GM20431 (cell line): Measurements from ENCODE around the gene SPOCK1.

Experiments
- in situ Hi-C: fragments of 300-500 bp; cut with MseI, MboI; formaldehyde crosslinking; loops from one replicate; pipeline ENCODE4 v1.15.0; 2020; ENCODE audit warnings: low sequenced_read_pairs; ENCODE audit not compliant: unreplicated experiment

Gene SPOCK1

DNA sequence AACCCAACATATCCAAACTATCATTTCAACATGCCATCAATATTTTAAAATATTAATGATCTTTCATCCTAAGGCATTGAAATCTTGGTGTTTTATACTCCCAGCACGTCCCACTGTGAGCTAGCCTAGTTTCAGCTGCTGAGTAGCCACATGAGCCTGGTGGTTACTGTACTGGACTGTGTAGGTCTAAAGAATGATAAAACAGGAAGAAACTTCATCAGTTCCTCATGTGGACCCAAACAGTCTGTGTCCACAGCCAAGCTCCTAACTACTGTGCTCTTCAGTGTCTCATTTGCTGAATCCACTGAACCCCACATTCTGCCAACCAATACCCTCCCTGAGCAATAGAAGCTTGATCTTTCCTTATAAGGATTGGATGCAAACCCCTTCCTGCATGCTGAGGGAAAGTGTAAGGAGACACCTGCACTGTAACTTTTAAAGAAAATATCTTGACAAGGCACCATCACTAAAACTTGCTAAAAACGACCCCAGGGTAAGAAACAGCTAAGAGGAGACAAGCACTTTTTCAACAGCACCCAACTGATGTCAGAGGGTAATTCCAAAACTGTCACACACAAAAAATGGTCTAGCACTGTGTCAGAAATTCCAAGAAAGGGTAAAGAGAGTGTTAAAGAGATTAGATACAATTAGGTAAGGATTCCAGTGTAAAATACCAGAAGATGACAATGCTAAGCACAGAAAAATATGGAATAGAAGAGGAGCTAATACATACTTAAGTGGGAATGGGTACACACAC is 126.9 kb downstream of the SPOCK1 start:
- in situ Hi-C loops: no loop called here

DNA sequence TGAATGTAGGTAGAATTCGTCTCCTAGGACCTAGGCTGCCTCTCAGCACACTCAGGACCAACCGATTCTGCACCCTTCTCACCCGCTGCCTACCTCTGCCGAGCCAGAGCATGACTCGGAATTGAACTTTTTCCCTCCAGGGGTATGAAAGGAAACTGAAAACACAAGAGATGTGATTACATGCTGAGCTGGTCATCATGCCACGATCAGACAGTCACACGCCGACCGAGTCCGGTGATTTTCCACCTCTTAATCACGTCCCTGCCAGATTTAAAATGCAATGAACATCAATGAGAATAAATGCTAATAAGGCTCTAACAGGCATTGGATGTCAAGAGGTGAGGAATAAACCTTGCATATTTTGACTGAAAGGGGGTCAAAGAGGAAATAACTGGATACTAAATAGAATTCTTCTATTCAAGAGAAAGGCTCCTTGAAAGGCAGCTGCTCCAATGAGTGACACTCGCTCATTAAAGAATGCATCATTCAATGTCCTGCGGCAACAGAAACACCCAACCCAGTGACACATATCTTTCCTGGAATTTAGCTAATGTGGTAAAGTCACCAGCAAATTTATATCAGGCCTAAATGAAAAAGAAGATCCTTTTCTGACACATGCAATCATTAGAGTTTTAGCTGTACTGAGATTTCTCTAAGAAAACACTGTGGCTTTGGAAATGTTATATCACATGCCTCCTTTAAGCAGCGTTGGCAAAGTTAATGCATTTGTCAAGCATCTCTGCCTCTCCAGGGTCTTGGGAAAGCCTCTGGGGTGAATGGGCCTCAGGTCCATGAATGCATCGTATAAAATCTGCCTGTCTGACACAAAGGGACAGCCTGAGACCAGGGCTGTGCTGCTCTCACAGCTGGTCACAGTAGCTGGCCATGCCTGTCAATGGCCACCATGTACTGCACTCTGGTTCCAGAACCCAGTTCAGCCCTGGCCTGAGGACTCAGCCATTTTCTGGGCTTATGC is 128.7 kb downstream of the SPOCK1 start:
- in situ Hi-C loops: no loop called here

DNA sequence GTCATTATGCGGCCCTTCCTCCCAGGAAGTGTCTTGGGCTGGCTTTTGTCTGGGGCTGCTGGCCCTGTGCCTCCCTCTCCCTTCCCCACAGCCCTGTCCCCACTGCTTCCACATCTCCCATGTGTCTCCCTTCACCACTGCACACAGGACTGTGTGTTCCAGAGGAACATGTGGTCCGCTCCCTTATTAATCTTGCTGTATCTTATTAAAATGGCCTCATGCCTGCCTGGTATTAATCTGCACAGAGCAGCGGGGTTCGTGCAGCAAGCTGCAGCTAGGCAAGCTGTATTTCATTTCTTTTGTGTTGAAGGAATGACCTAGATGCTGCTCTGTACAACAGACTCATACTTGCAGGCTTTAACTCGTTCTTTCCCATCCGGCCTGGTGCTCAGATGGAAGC is 130.5 kb downstream of the SPOCK1 start:
- in situ Hi-C loops: no loop called here

DNA sequence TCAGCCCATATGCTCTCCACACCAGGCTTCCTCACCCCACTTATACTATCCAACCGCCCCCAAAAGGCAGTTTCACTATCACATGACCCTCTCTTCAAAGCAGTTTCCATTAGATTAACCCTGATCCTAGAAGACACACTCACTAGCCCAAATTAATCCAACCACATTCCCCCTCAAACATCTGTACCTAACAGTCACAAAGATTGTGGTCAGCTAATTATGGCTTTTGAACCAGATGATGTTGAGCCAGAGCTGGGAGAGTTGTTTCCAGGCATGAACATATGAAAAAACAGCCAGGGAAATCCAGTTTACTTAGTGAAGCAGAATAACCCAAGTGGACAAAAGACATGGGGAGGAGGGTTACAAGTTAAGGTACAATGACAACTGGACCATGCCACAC is 131.2 kb downstream of the SPOCK1 start:
- in situ Hi-C loops: no loop called here

DNA sequence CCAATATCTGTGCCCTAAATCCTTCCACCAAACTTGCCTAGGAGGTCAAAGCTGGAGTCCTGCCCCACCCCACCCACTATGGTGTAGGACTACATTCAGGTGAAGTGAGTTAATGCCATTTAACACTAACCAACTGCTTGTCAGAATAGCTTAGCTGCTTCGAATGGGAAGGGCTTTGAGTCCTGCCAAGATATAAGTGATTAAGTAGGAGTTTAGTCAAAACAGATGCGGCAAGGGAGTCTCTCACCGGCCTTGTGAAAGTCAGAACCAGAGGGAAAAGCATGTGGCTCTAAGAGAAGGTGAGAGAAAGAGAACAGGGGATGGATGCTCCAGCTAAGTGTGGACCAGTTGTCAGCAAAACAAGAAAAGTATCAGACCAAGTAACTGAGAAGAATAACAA is 132.6 kb downstream of the SPOCK1 start:
- in situ Hi-C loops: no loop called here

DNA sequence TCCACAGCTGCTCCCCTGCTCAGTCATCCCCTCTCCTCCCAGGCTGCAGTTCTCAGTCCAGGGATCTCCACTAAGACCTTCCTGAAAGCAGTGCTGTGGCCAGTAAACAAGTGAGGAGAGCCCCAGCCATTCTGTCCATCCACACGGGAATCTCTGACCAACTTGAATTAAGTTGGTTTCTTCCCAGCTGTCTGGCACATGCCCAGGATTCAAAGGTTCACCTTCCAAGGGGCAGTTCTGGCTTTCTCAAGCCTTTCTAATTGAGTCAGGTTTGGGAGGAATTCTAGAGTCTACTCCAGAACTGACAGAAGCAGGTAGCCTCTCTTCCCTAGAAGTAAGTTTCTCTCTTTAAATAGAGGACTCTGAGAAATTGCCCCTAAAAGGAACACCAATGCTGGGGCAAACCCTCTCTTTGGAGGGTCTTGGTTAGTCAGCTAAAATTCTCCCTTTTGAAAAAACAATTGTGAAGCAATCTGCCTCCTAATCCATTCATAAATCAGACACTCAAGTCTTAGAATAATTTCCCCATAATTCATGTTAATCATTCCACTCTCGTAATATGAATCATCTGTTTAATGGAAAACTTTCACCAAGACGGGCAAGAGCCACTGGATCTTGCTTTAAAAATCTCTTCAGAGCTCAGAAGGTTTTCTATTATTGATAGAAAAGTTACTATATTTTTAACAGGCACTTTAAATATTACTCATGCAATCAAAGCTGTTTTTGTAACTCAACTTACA is 133.8 kb downstream of the SPOCK1 start:
- in situ Hi-C loops: no loop called here

DNA sequence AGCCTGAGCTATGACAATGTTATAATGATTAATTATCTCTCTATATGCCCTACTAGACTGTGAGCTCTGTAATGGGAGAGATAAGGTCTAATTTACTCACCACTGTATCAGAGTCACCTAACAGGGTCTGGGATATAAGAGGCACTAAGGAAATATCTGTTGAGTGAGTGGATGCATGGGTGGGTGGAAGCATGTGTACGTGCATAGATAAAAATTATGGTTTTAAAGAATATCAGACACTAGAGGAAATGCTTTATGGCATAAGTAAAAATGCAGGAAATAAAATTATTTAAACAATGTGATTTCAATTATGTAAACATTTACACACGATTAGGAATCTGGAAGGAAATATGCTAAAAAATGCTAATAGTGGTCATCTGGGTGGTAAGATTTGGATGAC is 137.8 kb downstream of the SPOCK1 start:
- in situ Hi-C loops: no loop called here

DNA sequence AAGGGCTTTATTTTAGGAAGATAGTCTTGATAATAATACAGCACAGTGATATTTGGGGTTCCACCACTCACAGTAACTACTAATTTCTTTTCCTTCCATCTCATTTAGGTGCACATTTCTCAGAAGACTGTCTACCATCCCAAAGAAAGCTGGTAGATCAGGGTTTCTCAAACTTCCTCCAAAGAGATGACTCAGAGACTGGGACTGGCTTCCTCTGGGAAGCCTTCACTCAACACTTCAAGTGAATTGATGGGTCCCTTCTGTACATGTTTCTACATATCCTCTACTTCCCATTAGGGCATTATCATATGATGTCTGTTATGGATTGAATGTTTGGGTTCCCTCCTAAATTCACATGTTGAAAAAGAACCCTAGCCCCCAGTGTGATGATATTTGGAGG is 138.5 kb downstream of the SPOCK1 start:
- in situ Hi-C loops: no loop called here

DNA sequence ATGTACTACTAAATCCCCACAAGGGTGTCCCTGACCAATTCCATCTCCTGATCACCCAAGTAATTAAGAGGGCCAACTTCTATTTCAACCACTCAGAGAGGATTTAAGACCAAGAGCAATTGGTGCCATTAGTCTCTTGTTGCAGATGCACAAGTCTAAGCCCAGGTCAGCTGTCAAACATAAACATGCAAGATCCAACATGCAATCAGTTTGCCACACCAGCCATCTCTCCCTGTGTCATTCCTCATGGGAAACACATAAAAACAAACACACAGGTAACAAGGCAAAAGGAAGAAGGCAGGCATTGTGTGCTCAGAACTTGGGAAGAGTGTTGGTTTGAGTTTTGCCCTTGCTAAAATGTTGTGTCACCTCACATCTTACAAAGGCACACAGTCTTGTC is 139.2 kb downstream of the SPOCK1 start:
- in situ Hi-C loops: no loop called here

DNA sequence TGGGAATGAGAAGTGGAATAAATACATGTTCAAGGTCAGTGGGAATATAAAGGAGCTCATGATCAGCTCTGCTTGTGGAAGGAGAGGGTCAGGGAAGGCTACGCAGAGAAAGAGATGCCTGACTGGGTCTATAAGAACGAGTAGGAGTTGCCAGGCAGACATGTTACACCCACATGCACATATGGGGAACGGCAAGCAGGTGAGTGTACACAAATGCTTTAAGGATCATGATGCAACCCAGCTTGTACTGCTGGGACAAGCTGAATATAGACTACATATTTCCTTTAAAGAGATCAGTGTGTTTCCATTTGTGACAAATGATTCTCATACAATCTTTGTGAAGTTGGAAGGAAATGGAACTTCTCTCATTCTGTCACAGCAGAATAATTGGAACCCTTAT is 141.7 kb downstream of the SPOCK1 start:
- in situ Hi-C loops: no loop called here

DNA sequence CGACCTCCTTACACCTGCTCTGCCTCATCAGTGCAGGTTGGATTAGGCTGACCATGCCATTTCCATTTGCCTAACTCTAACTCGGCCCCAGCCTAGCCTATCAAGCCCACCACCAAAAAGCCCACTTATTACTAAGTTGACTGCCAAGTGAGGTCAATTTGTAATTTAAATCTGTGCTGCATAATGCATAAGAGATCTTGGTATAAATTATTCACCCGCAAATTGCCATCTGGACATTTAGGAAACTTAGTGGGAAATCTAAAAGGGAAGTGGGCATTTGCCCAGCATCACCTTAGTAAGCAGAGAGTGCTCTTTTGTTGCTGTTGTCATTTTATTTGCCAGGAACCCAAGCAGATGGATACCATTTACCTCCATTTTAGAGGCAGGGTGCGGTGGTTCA is 143.0 kb downstream of the SPOCK1 start:
- in situ Hi-C loops: no loop called here

DNA sequence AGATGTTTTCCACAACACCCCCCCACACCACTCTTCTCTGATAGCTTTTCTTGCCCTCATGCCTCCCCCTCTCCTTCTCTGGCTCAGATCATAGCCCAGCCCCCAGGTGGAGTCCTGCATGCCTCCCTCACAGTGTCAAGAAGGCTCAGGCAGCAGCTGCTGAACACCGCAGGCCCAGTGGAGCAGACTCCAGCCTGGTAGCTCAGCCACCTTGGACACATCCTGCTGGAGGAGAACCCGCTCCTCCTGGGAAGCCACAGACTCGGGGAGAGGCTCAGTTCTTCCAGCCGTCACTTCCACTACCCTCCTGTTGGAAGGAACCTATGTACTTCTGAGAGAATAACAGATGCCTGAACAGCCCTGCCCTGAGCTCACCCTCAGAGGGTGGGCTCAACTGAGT is 143.4 kb downstream of the SPOCK1 start:
- in situ Hi-C loops: no loop called here

DNA sequence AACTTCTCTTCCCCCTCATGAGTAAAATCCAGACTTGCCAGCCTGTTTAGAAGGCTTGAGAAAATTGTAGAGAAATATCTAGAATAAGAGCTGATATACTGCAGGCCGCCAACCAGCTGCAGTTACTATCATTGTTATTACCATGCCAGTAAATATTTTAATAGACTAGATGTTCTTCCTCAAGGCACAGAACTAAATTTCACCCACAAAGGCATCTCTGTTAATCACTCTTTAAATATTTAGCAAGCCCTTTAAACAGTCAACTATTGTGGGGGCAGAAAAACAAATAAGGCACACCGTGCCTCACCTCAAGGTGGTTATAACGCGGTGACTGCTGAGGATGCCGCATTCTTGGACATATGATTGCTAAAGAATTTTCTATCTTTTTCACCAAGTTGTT is 147.0 kb downstream of the SPOCK1 start:
- in situ Hi-C loops: no loop called here

DNA sequence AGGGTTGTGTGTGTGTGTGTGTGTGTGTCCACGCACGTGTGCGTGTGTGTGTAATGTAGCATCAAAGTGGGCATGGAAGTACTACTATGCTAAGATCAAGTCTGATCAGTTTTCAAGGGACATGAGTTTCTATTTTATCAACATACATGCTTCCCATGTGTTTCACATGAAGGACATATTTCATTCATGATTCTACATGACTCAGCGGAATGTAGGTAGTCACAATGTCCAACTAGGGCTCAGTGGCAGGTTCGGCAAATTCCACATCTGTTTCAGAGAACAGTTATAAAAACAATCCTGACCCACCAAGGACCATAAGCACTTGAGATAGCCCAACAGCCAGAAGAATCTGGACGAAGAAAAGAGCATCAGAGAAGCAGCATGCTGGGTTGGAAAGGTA is 148.3 kb downstream of the SPOCK1 start:
- in situ Hi-C loops: no loop called here

DNA sequence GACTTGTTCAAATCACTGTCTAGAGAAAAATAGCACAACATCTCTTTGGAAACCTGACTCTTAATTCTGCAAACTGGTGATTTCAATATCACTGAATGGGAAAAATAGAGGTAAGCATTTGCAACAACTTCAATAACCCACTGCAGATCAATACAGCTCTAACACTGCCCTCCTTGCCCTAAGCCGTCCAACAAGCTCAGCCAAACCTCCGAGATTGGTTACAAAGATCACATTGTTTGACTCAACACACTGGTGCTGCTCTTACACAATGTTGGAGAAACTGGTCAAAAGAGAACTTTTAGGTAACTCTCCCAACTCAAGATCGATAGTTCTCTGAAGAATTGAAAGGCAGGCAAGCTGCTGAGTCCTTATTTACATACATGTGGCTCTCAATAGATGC is 150.4 kb downstream of the SPOCK1 start:
- in situ Hi-C loops: loop anchor here (25.0 kb wide), 1 partner anchor 164 kb away; no protein-coding TSS in a partner anchor

DNA sequence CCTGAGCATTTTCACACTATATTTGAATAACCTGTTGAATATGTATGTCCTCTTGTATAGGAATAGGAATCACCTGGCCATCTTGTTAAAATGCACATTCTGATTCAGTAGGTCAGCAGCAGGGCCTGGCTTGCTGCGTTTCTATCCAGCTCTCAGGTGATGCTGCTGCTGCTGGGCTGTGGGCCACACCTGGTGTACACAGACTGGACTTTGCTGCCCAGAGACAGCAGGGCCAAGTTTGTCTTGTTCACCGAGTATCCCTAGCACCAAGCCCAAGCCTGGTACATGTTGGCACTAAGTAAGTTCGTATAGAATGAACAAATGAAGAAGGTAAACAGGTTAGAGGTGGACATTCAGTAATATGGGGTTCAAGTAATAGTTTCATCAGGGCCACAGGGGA is 151.3 kb downstream of the SPOCK1 start:
- in situ Hi-C loops: loop anchor here (25.0 kb wide), 1 partner anchor 164 kb away; no protein-coding TSS in a partner anchor

DNA sequence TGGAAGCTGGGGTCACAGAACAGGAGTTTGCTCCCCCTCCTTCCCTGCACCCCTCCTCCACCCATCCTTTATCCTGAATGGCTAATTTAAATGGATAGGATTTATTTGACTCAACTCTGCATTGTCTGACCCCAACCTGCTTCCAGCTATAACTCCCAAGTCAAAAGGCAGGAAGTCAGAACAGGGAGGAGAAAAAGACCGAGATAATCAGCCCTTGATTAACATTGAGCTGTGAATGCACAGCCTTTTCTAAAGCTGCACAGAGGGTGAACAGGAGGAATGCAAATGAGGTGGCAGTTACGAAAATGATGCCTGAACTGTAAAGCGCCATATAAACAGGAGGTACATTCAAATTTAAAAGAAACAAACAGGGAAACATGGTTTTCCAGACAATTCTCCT is 152.8 kb downstream of the SPOCK1 start:
- in situ Hi-C loops: loop anchor here (25.0 kb wide), 1 partner anchor 166 kb away; no protein-coding TSS in a partner anchor

DNA sequence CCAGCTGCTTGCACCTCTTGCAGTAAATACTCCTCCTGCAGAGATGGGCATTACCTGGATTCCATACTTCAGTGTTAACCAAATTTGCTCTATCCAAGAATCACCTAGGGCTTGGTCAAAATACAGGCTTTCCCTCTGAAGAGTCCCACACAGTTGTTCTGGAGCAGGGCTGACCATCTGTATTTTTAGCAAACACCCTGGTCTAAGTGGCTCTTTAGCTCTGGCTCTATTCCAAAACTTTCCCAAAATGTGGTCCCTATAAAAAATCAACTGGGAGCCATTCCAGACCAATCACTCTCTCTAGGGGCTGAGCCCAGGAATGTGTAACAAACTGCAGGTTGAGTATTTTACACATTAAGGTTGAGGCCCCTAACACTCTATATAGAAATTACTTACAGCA is 153.7 kb downstream of the SPOCK1 start:
- in situ Hi-C loops: loop anchor here (25.0 kb wide), 1 partner anchor 167 kb away; no protein-coding TSS in a partner anchor

DNA sequence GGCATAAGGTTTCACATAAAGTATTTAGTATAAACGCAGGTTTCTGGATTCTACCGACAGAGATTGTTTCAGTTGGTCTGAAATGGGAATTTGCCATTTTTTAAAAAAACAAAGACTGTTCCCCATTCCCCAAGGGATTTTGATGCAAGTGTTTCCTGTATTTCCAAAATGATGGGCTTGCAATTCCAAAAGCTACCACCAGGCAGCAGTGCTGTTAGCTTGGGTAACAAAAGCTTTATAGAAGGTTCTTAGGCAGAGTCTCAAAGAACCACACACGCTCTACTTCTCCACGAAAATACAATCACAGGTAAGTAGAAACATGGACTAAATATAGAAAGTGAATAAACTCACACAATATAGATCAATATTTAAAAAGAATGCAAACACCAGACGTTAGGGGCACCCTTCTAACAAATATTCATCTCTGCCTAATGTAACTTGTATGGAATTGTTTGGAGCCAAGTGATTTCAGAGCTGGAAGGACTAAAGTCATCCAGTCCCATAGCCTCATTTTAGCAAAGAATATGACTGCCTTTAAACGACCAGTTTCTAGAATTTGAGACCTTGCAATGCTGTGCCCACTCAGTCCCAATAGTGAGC is 154.3 kb downstream of the SPOCK1 start:
- in situ Hi-C loops: loop anchor here (25.0 kb wide), 1 partner anchor 167 kb away; no protein-coding TSS in a partner anchor

DNA sequence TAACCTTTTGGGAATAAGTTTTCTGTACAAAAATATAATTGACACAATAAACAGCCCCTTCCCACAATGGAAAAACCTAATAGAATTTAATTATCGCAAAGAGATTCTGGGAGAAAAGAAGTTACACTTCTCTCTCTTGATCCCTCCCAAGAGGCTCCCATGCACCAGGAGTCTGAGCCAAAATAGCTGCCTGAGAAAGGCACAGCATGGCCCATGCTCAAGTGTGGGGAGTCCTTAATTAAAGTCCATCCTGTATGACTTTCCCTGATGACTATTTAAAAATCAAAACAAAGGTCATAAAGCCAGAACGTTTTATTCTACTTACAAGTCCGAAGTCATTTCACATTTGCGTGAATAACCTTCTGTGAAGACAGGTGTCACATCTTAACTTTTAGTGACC is 155.1 kb downstream of the SPOCK1 start:
- in situ Hi-C loops: loop anchor here (25.0 kb wide), 1 partner anchor 168 kb away; no protein-coding TSS in a partner anchor
